Smooth muscle cell (in vitro differentiated cells): ENCODE measurements around the gene SPAAR. TPM values are rescaled to one million over a fixed set of nuclear protein-coding genes. Genes with fewer than 3 reads are reported as not detected.

Experiments used
- DNase-seq: peaks from one replicate; lab custom pipeline; 2025; ENCODE audit not compliant: unreplicated experiment; lab: John Stamatoyannopoulos, UW
- H2AFZ ChIP-seq: fragments of 200-600 bp; sonication (generic); 2 replicates; pipeline ENCODE4 v1.6.0; 2016; ENCODE audit warnings: antibody characterized with exemption, low read depth, mild to moderate bottlenecking
- H3F3A ChIP-seq: fragments of 200-600 bp; sonication (generic); 2 replicates; pipeline ENCODE4 v1.6.0; 2017; ENCODE audit warnings: antibody characterized with exemption, low read depth
- H3K27ac ChIP-seq: fragments of 200-600 bp; sonication (generic); 2 replicates; pipeline ENCODE4 v1.5.1; 2016; ENCODE audit warnings: low read depth, mild to moderate bottlenecking
- H3K27me3 ChIP-seq: fragments of 200-600 bp; sonication (generic); 2 replicates; pipeline ENCODE4 v1.6.1; 2016; ENCODE audit warnings: low read depth, mild to moderate bottlenecking
- H3K36me3 ChIP-seq: fragments of 200-600 bp; sonication (generic); 2 replicates; pipeline ENCODE4 v1.5.1; 2016; ENCODE audit warnings: low read depth
- H3K4me1 ChIP-seq: fragments of 200-600 bp; sonication (generic); 2 replicates; pipeline ENCODE4 v1.5.1; 2016; ENCODE audit warnings: low read depth
- H3K4me2 ChIP-seq: fragments of 200-600 bp; sonication (generic); 2 replicates; pipeline ENCODE4 v1.6.0; 2016; ENCODE audit warnings: mild to moderate bottlenecking
- H3K4me3 ChIP-seq: fragments of 200-600 bp; sonication (generic); 2 replicates; pipeline ENCODE4 v1.5.1; 2016; ENCODE audit warnings: mild to moderate bottlenecking
- H3K79me2 ChIP-seq: fragments of 200-600 bp; sonication (generic); 2 replicates; pipeline ENCODE4 v1.6.0; 2016; ENCODE audit warnings: low read depth, mild to moderate bottlenecking
- H3K9ac ChIP-seq: fragments of 200-600 bp; sonication (generic); 2 replicates; pipeline ENCODE4 v1.6.0; 2016; ENCODE audit warnings: low read depth
- H3K9me3 ChIP-seq: fragments of 200-600 bp; sonication (generic); replicated peaks from 2 replicates; pipeline ENCODE4 v1.5.1; 2016; ENCODE audit warnings: low read depth
- H4K20me1 ChIP-seq: fragments of 200-600 bp; sonication (generic); 2 replicates; pipeline ENCODE4 v1.6.0; 2016; ENCODE audit warnings: low read depth
- WGBS: methylation state at CpG from one replicate; pipeline ENCODE4 v1.1.7; 2016; ENCODE audit warnings: low lambda C conversion rate; 5-methylcytosine and 5-hydroxymethylcytosine counted together
- polyA plus RNA-seq: library from polyadenylated mRNA; unstranded; fragments of >200 nt; fragmentation: Nextera tagmentation; extraction: Ambion mirVana; gene quantifications from 2 replicates; pipeline ENCODE4 v1.2.1, GENCODE V29; 2016
- total RNA-seq: library from RNA; depleted of rRNA; stranded (reverse); fragments of >200 nt; gene quantifications from 2 replicates; pipeline ENCODE4 v1.2.3, GENCODE V29; 2014
- TF ChIP-seq, protein P1 (sequence below): fragments of 200-600 bp; sonication (generic); IDR thresholded peaks from 2 replicates; pipeline ENCODE4 v1.5.1; 2017; ENCODE audit warnings: borderline replicate concordance, mild to moderate bottlenecking, antibody characterized with exemption; ENCODE audit not compliant: insufficient read depth, poor library complexity, severe bottlenecking

The SPAAR gene
- total and polyA plus RNA-seq, 2 experiments from 2014 or later = 0.26 TPM; not detected in 1

DNA sequence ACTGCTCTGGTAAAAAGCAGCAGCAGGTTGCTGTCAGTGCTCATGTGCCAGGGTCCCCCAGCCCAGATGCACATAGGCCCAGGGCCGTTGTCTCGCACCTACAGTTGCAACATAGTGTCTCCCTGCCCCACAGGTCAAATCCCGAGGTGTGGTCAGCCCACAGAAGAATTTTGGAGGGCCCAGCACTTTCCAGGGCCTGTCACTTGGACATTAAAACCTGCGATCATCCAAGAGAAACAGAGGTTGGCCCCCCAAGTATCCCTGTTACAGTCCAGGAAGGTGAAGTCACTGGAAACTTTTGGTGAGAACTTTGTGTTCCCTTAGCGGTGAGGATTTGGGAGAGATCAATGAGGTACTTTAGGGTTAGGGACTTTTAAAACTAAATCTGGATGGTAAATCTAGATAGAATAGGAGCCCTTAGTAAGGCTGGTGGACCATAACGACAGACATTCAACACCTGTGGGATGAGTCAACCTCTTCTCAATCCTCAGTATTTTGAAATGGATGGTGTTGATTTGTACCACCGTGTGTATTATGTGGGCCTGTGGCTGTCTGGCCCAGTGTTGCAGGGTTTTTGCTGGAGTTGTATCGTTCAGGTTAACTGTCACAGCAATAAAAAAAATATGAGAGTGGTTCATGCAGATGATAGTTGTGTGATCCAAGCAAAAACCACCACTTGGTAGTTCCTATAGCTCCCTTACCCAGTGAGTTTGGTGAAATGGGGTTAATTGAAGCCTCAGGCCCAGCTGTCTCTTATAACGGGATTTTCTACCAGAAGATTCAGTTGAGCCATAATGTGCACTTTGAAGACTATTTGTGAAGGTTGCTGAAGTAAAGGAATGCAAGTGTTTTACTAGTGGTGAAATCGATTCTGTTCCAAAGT, 29.4 kb downstream of the SPAAR start:
- no peaks in the 10 kb centered on the region for H3K4me1 ChIP-seq
- H3K36me3 ChIP-seq = no peaks in the 10 kb centered on the region
- TF ChIP-seq, protein P1, sequence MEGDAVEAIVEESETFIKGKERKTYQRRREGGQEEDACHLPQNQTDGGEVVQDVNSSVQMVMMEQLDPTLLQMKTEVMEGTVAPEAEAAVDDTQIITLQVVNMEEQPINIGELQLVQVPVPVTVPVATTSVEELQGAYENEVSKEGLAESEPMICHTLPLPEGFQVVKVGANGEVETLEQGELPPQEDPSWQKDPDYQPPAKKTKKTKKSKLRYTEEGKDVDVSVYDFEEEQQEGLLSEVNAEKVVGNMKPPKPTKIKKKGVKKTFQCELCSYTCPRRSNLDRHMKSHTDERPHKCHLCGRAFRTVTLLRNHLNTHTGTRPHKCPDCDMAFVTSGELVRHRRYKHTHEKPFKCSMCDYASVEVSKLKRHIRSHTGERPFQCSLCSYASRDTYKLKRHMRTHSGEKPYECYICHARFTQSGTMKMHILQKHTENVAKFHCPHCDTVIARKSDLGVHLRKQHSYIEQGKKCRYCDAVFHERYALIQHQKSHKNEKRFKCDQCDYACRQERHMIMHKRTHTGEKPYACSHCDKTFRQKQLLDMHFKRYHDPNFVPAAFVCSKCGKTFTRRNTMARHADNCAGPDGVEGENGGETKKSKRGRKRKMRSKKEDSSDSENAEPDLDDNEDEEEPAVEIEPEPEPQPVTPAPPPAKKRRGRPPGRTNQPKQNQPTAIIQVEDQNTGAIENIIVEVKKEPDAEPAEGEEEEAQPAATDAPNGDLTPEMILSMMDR = no peak
- H3K9ac ChIP-seq = no peak overlapping the region
- no peak overlapping the region for H3K4me3 ChIP-seq
- H2AFZ ChIP-seq = no peak overlapping the region
- H3K79me2 ChIP-seq = no peaks in the 10 kb centered on the region
- 91% methylated on average over 10 of the region's 10 CpGs for WGBS
- H3K4me2 ChIP-seq = no peak overlapping the region
- H3F3A ChIP-seq = no peaks in the 10 kb centered on the region
- H3K27me3 ChIP-seq = no peaks in the 10 kb centered on the region
- H3K27ac ChIP-seq = no peak overlapping the region
- no peaks in the 10 kb centered on the region for H4K20me1 ChIP-seq
- H3K9me3 ChIP-seq = no peaks in the 10 kb centered on the region
- DNase-seq = no peak

DNA sequence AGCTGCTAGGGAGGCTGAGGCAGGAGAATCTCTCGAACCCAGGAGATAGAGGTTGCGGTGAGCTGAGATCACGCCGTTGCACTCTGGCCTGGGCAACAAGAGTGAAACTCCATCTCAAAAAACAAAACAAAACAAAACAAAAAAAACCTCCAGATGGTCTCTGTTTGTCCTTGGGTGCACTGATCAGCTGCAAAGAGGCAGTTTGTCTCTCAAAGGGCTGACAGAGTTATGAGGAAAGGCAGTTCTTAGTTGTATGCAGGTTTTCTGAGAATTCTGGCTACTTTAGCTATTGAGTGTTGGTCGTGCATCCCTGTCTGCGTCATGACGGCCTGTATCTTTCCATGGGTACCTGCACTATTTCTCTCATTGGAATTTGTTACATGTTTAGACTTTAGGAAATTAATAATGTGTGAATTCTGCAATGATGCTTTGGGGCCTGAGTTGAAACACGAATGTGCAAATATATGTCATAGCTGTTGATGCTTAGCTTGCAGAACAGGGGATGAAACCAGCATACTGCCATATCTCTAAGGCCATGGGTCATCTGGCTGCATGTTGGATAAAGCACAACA, 30.5 kb downstream of the SPAAR start:
- Histone ChIP-seq H3K27me3 (no peaks in the 10 kb centered on the region), H4K20me1 (no peaks in the 10 kb centered on the region), H3K27ac (no peak overlapping the region), H3K36me3 (no peaks in the 10 kb centered on the region), H3K9me3 (no peaks in the 10 kb centered on the region), H3K4me1 (no peaks in the 10 kb centered on the region), H3K79me2 (no peaks in the 10 kb centered on the region), H3K9ac (no peak overlapping the region), H3F3A (no peaks in the 10 kb centered on the region), H2AFZ (no peak overlapping the region), H3K4me2 (no peak overlapping the region), H3K4me3 (no peak overlapping the region)
- WGBS = 94% methylated on average over 8 of the region's 8 CpGs
- DNase-seq = no peak
- TF ChIP-seq, protein P1 = no peak

DNA sequence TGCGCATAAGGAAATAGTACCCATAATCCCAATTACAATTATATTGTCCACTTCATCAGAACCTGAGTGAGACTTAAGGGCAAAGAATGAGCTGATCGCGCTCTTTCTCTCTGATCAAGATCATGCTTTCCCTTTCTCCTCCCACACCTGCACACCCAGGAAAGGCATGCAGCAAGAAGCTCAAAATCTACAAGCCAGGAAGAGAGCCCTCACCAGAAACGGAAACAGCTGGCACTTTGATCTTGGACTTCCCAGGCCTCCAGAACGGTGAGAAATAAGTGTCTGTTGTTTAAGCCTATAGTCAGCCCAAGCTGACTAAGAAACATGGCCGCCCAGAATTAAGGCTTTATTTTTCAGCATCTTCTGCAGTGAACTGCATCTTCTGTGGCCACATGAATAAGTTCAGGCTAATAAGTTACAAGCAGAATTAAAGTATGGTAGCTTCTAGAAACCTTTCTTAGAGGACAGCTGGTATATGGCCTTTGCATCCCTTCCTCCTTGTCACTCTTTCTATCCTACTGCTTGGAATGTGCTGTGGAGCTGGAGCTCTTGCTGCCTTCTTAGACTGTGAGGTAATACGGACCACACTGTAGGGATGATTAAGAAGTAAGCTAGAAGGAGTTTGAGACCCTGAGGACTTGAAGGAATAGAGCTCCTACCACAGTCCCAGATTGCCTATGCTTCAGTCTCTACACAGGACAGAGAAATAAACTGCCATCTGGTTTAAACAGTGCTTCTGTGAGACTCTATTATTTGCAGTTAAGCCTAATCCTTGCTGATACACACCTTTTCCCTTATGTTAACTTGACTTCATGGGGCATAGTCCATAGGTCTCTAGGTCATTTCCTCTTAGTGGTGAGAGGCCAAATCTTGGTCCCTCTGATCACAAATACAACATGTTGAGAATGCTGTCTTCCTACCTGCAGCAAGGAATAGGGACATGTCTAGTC, 31.4 kb downstream of the SPAAR start:
- no peak for DNase-seq
- Histone ChIP-seq H3K4me1 (no peaks in the 10 kb centered on the region), H3K4me2 (no peak overlapping the region)

More for the DNA sequence above, 31.4 kb downstream of the SPAAR start:
- Histone ChIP-seq H3K27me3 (no peaks in the 10 kb centered on the region), H3K79me2 (no peaks in the 10 kb centered on the region), H3K9me3 (no peaks in the 10 kb centered on the region), H3K4me3 (no peak overlapping the region), H3K9ac (no peak overlapping the region), H4K20me1 (no peaks in the 10 kb centered on the region), H3K27ac (no peak overlapping the region), H3K36me3 (no peaks in the 10 kb centered on the region), H2AFZ (peak overlapping the region; percentile 42), H3F3A (no peaks in the 10 kb centered on the region)
- WGBS = 63% methylated on average over 7 of the region's 7 CpGs
- TF ChIP-seq, protein P1 = no peak
